B cell (primary cell): ENCODE results near the gene HES7. TPM values are rescaled to one million over a fixed set of nuclear protein-coding genes. Genes with fewer than 3 reads are reported as not detected.

Experiments used
- ATAC-seq: fragments of 200-7000 bp; cut with Tn5 transposase; one replicate; pipeline ENCODE4 v1.10.0; 2021; ENCODE audit warnings: low read depth, mild to moderate bottlenecking, moderate number of reproducible peaks, moderate library complexity
- CTCF ChIA-PET: fragments of 350-600 bp; sonication (Branson Sonifier 250); formaldehyde crosslinking; loops from one replicate; lab custom pipeline; 2021; ENCODE audit warnings: antibody characterized with exemption, inconsistent platforms; lab: Charles Lee
- POLR2A ChIA-PET: fragments of 350-600 bp; sonication (Branson Sonifier 250); formaldehyde crosslinking; loops from one replicate; lab custom pipeline; 2021; ENCODE audit warnings: antibody characterized with exemption; lab: Charles Lee
- DNase-seq: peaks from one replicate; pipeline ENCODE4 v3.0.0; 2013
- H2AFZ ChIP-seq: 2 replicates; pipeline ENCODE4 v1.6.1; 2012; ENCODE audit warnings: mild to moderate bottlenecking, low read depth, low read length; ENCODE audit not compliant: insufficient read depth, poor library complexity, severe bottlenecking
- H3K27ac ChIP-seq, 2 donors: 1 replicate in 1 of 2; 2 replicates in 1 of 2; pipeline ENCODE4 v1.5.1; 2012 to 2013; ENCODE audit warnings: low read length in 2 of 2, mild to moderate bottlenecking in 2 of 2, moderate library complexity in 1 of 2
- H3K27me3 ChIP-seq, 4 experiments: fragments of 200-600 bp in 1 of 4; sonication (generic) in 1 of 4; replicated peaks in 1 of 4; 1 replicate in 2 of 4; 2 replicates in 2 of 4; pipeline versions ENCODE4 v1.6.1 to v1.7.0; 2013 to 2016; ENCODE audit warnings: low read length in 3 of 4, mild to moderate bottlenecking in 2 of 4, mixed read lengths in 1 of 4, moderate library complexity in 1 of 4; ENCODE audit not compliant: insufficient read depth in 4 of 4, control insufficient read depth in 3 of 4; ENCODE audit errors: control extremely low read depth in 1 of 4
- H3K36me3 ChIP-seq, 2 experiments: replicated peaks in 1 of 2; 1 replicate in 1 of 2; 2 replicates in 1 of 2; pipeline versions ENCODE4 v1.6.1 to v1.7.1; 2013; ENCODE audit warnings: low read length in 1 of 2; ENCODE audit not compliant: insufficient read depth in 2 of 2, control insufficient read depth in 1 of 2; ENCODE audit errors: control extremely low read depth in 1 of 2, extremely low read depth in 1 of 2
- H3K4me1 ChIP-seq, 2 donors: fragments of 200-600 bp in 1 of 2; sonication (generic) in 1 of 2; 1 replicate in 1 of 2; 2 replicates in 1 of 2; pipeline versions ENCODE4 v1.5.1 to v1.6.1; 2013 to 2017; ENCODE audit warnings: low read length in 2 of 2; ENCODE audit not compliant: control insufficient read depth in 2 of 2, insufficient read depth in 2 of 2
- H3K4me2 ChIP-seq: replicated peaks from 2 replicates; pipeline ENCODE3; 2012; ENCODE audit warnings: mild to moderate bottlenecking, low read depth, low read length; ENCODE audit not compliant: poor library complexity, severe bottlenecking
- H3K4me3 ChIP-seq, 5 experiments: fragments of 200-600 bp in 1 of 5; sonication (generic) in 1 of 5; 1 replicate in 3 of 5; 2 replicates in 2 of 5; pipeline versions ENCODE4 v1.5.1 to v1.7.0; 2011 to 2016; ENCODE audit warnings: low read length in 4 of 5, mild to moderate bottlenecking in 4 of 5, low read depth in 2 of 5, control low read depth in 1 of 5, moderate library complexity in 1 of 5; ENCODE audit not compliant: insufficient read depth in 1 of 5; ENCODE audit errors: control extremely low read depth in 1 of 5, extremely low read depth in 1 of 5
- H3K79me2 ChIP-seq: fragments of 200-600 bp; sonication (generic); one replicate; pipeline ENCODE4 v1.6.0; 2016; ENCODE audit warnings: low read length; ENCODE audit not compliant: control insufficient read depth, insufficient read depth
- H3K9ac ChIP-seq: fragments of 200-600 bp; sonication (generic); 2 replicates; pipeline ENCODE4 v1.6.1; 2017; ENCODE audit warnings: mild to moderate bottlenecking, low read length, moderate library complexity
- H3K9me3 ChIP-seq, 3 donors: one replicate each; pipeline versions ENCODE4 v1.6.1 to v1.7.1; 2013; ENCODE audit warnings: low read length in 2 of 3; ENCODE audit not compliant: control insufficient read depth in 2 of 3, insufficient read depth in 1 of 3; ENCODE audit errors: control extremely low read depth in 1 of 3
- H4K20me1 ChIP-seq: 2 replicates; pipeline ENCODE4 v1.6.0; 2012; ENCODE audit warnings: mild to moderate bottlenecking, low read length; ENCODE audit not compliant: insufficient read depth, control insufficient read depth, poor library complexity, severe bottlenecking
- H3K27ac Mint-ChIP-seq: one replicate; pipeline ENCODE4 v1.8.0; 2021; ENCODE audit warnings: mixed read lengths
- H3K27me3 Mint-ChIP-seq: one replicate; pipeline ENCODE4 v1.8.0; 2021; ENCODE audit warnings: mixed read lengths
- H3K4me1 Mint-ChIP-seq: one replicate; pipeline ENCODE4 v1.8.0; 2021; ENCODE audit warnings: mixed read lengths
- H3K4me3 Mint-ChIP-seq: one replicate; pipeline ENCODE4 v1.8.0; 2021; ENCODE audit warnings: mixed read lengths
- H3K9me3 Mint-ChIP-seq: one replicate; pipeline ENCODE4 v1.8.0; 2022; ENCODE audit warnings: mixed read lengths; ENCODE audit not compliant: insufficient read depth
- CTCF ChIP-seq: fragments of 200-600 bp; IDR thresholded peaks from one replicate; pipeline ENCODE4 v1.8.0; 2022; ENCODE audit warnings: antibody characterized with exemption, mild to moderate bottlenecking
- EZH2 ChIP-seq: IDR thresholded peaks from 2 replicates; pipeline ENCODE4 v1.6.1; 2012; ENCODE audit warnings: borderline replicate concordance, low read depth, mild to moderate bottlenecking, moderate library complexity, low read length; ENCODE audit not compliant: insufficient read depth, poor library complexity, severe bottlenecking
- WGBS: methylation state at CpG from one replicate; pipeline ENCODE4 v1.1.5; 2013; ENCODE audit warnings: missing lambda C conversion rate; ENCODE audit not compliant: insufficient coverage; 5-methylcytosine and 5-hydroxymethylcytosine counted together
- intact Hi-C: fragments of 100-400 bp; cut with micrococcal nuclease; formaldehyde crosslinking; loops from one replicate; pipeline ENCODE4 v1.10.0; 2022
- polyA plus RNA-seq: library from polyadenylated mRNA; depleted of rRNA; stranded (reverse); fragments of >200 nt; gene quantifications from 2 replicates; pipeline ENCODE4 v1.2.3, GENCODE V29; 2012
- total RNA-seq, 2 donors: library from RNA; stranded (reverse); fragments of 120-200 nt in 1 of 2; gene quantifications; 1 replicate in 1 of 2; 2 replicates in 1 of 2; pipeline versions ENCODE4 v1.2.3 to v1.2.4, GENCODE V29; 2013 to 2022

Gene HES7
- total and polyA plus RNA-seq, 2 donors (not counting 1 experiment from before 2014, with no cell fraction given), result 0.34 TPM; not detected in 1

GRCh38 chr17:8161289-8162232 lies 37.7 kb upstream of the HES7 start:
- Histone ChIP-seq H3K4me1 (peaks cover 42 to 69% of the 10 kb centered on the region in 2 donors), H2AFZ (no peak overlapping the region), H3K36me3 (peaks cover 0 to 26% of the 10 kb centered on the region in 2 experiments), H3K27me3 (no peaks in the 10 kb centered on the region), H3K4me3 (peak overlapping the region; percentile 67 to 98 (median 94)), H3K4me2 (peak overlapping the region; percentile 99), H3K9me3 (no peaks in the 10 kb centered on the region), H3K79me2 (peaks cover 25% of the 10 kb centered on the region), H4K20me1 (peaks cover 4% of the 10 kb centered on the region), H3K27ac (peak overlapping the region; percentile 94 to 99), H3K9ac (peak overlapping the region; percentile 99)
- 86% methylated on average over 13 of the region's 19 CpGs for WGBS
- Mint-ChIP-seq H3K9me3 (no peaks in the 10 kb centered on the region), H3K4me3 (peak overlapping the region; percentile 87), H3K4me1 (peaks cover 49% of the 10 kb centered on the region), H3K27ac (peak overlapping the region; percentile 92), H3K27me3 (no peaks in the 10 kb centered on the region)
- TF ChIP-seq EZH2 (no peak), CTCF (no peak)
- DNase-seq (no peak), ATAC-seq (no peak)
- CTCF ChIA-PET, result interaction anchor here (0.6 to 7.7 kb wide), 14 partner anchors 24 to 138 kb away, joined by 3 to 86 read pairs (median 4); partner anchors contain the start of genes ALOXE3, HES7 and SLC25A35
- POLR2A ChIA-PET, result interaction anchor here (1.1 to 3.6 kb wide), 4 partner anchors 12 to 87 kb away, joined by 3 to 18 read pairs (median 4); partner anchors contain the start of gene CTC1
- intact Hi-C loops, result no loop called here
